Choroid plexus epithelial cell (primary cell): ENCODE measurements around the gene SYCE3.

Experiments
- DNase-seq: peaks from one replicate; pipeline ENCODE4 v3.0.0-alpha.2; 2010; ENCODE audit warnings: low read depth
- H3K4me3 ChIP-seq: 2 replicates; pipeline ENCODE4 v1.5.1; 2011; ENCODE audit warnings: low read depth, mild to moderate bottlenecking, control low read depth, low read length, moderate library complexity
- CTCF ChIP-seq: conservative IDR thresholded peaks from 2 replicates; pipeline ENCODE4 v1.5.1; 2011; ENCODE audit warnings: low read depth, mild to moderate bottlenecking, control low read depth, inconsistent platforms, low read length, moderate library complexity

SYCE3 gene

GRCh38 chr22:50599816-50600455 lies 37.2 kb upstream of the SYCE3 start:
- TF ChIP-seq CTCF, result no peak
- H3K4me3 ChIP-seq, result peak overlapping the region; percentile 18
- peak; percentile 38 for DNase-seq

- no peak overlapping the region for H3K4me3 ChIP-seq
- TF ChIP-seq CTCF, result no peak
- no peak for DNase-seq
Measured at GRCh38 chr22:50597097-50597496, 34.4 kb upstream of the SYCE3 start.

GRCh38 chr22:50595189-50595588 lies 32.5 kb upstream of the SYCE3 start:
- DNase-seq, result no peak
- no peak overlapping the region for H3K4me3 ChIP-seq
- no peak for TF ChIP-seq CTCF

GRCh38 chr22:50587407-50587806 lies 24.7 kb upstream of the SYCE3 start:
- H3K4me3 ChIP-seq, result no peak overlapping the region
- no peak for DNase-seq
- no peak for TF ChIP-seq CTCF

- no peak for DNase-seq
- no peak for TF ChIP-seq CTCF
- H3K4me3 ChIP-seq, result no peak overlapping the region
Measured at GRCh38 chr22:50586416-50586815, 23.7 kb upstream of the SYCE3 start.

GRCh38 chr22:50585781-50586180 lies 23.1 kb upstream of the SYCE3 start:
- DNase-seq, result no peak
- no peak for TF ChIP-seq CTCF
- H3K4me3 ChIP-seq, result no peak overlapping the region

GRCh38 chr22:50585238-50585637 lies 22.5 kb upstream of the SYCE3 start:
- no peak for TF ChIP-seq CTCF

More at GRCh38 chr22:50585238-50585637, 22.5 kb upstream of the SYCE3 start:
- DNase-seq, result no peak
- no peak overlapping the region for H3K4me3 ChIP-seq
